Large intestine (tissue), 3 donors: ENCODE data around the gene DIPK1B. TPM values are rescaled to one million over a fixed set of nuclear protein-coding genes. Genes with fewer than 3 reads are reported as not detected.
A peak's percentile ranks its signal among the peaks of the same experiment; 100 is the strongest.

ENCODE experiments used
- DNase-seq, 2 donors: peaks; one replicate each; pipeline versions ENCODE4 v3.0.0 to v3.0.0-alpha.2; 2013
- H3K27ac ChIP-seq: one replicate; pipeline ENCODE4 v1.5.1; 2013; ENCODE audit warnings: low read length
- H3K27me3 ChIP-seq: 2 replicates; pipeline ENCODE4 v1.6.1; 2013; ENCODE audit warnings: low read length; ENCODE audit not compliant: control insufficient read depth, insufficient read depth
- H3K36me3 ChIP-seq: 2 replicates; pipeline ENCODE4 v1.6.1; 2013; ENCODE audit warnings: low read length; ENCODE audit not compliant: control insufficient read depth, insufficient read depth
- H3K4me1 ChIP-seq: one replicate; pipeline ENCODE4 v1.6.1; 2013; ENCODE audit warnings: low read length; ENCODE audit not compliant: control insufficient read depth, insufficient read depth
- H3K4me3 ChIP-seq: one replicate; pipeline ENCODE4 v1.5.1; 2013; ENCODE audit warnings: low read length
- H3K9me3 ChIP-seq: one replicate; pipeline ENCODE4 v1.6.1; 2013; ENCODE audit warnings: mild to moderate bottlenecking, low read depth, low read length, moderate library complexity; ENCODE audit not compliant: control insufficient read depth
- WGBS: methylation state at CpG from one replicate; pipeline ENCODE4 v1.1.5; 2013; ENCODE audit warnings: low lambda C conversion rate; ENCODE audit not compliant: insufficient coverage; 5-methylcytosine and 5-hydroxymethylcytosine counted together
- polyA plus RNA-seq: library from polyadenylated mRNA; unstranded; fragments of 120-200 nt; gene quantifications from one replicate; pipeline ENCODE4 v1.2.1, GENCODE V29; 2013

Gene DIPK1B
- polyA plus RNA-seq, 1 donor: 13.3 TPM

DNA sequence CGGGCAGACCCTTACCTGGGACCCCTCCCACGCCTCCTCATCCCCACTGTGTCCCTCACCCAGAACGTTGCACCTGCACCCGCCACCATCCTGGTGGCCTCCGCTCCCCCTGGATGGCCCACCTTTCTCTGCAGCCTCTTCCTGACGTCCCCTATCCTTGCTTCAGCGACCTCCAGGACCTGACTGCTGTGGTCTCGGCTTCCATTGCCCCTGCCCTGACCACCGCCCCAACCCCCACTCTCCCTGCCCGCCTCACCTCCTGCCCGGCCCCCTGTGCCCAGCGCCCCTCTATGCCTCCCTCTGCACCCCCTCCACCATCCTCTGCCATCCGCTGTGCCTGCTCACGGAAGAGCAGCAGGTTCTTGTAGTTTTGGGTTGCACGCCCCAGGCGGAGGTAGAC lies 28.1 kb downstream of the DIPK1B start:
- Histone ChIP-seq H3K27me3 (peaks cover 24% of the 10 kb centered on the region), H3K27ac (no peak overlapping the region), H3K9me3 (peaks cover 20% of the 10 kb centered on the region), H3K36me3 (no peaks in the 10 kb centered on the region), H3K4me3 (no peak overlapping the region), H3K4me1 (peaks cover 30% of the 10 kb centered on the region)
- no peak for DNase-seq
- no CpG with 5 or more reads among the region's 16 CpGs for WGBS

GRCh38 chr9:136740971-136741882 lies 28.9 kb downstream of the DIPK1B start:
- Histone ChIP-seq H3K4me1 (peaks cover 30% of the 10 kb centered on the region), H3K9me3 (peaks cover 20% of the 10 kb centered on the region), H3K36me3 (no peaks in the 10 kb centered on the region), H3K27ac (no peak overlapping the region), H3K27me3 (peaks cover 24% of the 10 kb centered on the region), H3K4me3 (peak overlapping the region; percentile 14)
- DNase-seq: peak; percentile 81 to 92
- no CpG with 5 or more reads among the region's 37 CpGs for WGBS

DNA sequence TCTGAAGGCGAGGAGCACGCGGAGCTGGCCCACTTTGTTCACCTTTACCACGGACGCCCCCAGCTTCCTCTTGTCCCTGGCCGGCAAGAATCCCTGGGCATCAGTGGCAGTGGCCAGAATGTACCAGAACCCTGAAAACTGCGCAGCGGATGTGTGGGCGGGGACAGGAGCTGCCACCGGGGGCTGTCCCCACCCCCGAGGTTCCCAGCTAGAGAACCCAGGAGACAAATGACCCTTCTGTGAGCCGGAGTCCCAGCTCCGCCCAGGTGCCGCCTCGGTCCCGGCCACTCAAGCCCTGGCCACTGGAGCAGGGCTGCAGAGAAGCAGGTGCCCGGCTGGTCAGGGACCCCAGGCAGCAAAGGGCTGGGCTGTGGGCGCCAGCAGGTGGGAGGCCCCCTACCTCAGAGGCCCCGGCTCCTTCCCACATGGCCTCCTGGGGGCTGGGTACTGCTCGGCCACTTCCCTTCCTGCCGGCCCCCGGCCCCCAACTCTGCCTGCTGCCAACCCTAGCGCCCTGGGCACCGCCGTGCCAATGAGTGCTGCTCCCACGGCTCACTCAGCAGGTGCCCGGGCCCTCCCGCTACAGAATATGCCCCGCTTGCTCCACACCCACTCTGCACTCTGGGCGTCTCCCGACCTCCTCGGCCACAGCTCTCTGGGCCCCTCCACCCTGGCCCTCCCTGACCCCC lies 29.7 kb downstream of the DIPK1B start:
- no CpG with 5 or more reads among the region's 32 CpGs for WGBS
- H3K36me3 ChIP-seq: no peaks in the 10 kb centered on the region
- H3K9me3 ChIP-seq: peaks cover 21% of the 10 kb centered on the region
- H3K27me3 ChIP-seq: peaks cover 24% of the 10 kb centered on the region
- H3K4me1 ChIP-seq: peaks cover 30% of the 10 kb centered on the region
- H3K4me3 ChIP-seq: peak overlapping the region; percentile 14
- DNase-seq: peak in 1 of 2 donors; percentile 64
- H3K27ac ChIP-seq: no peak overlapping the region

DNA sequence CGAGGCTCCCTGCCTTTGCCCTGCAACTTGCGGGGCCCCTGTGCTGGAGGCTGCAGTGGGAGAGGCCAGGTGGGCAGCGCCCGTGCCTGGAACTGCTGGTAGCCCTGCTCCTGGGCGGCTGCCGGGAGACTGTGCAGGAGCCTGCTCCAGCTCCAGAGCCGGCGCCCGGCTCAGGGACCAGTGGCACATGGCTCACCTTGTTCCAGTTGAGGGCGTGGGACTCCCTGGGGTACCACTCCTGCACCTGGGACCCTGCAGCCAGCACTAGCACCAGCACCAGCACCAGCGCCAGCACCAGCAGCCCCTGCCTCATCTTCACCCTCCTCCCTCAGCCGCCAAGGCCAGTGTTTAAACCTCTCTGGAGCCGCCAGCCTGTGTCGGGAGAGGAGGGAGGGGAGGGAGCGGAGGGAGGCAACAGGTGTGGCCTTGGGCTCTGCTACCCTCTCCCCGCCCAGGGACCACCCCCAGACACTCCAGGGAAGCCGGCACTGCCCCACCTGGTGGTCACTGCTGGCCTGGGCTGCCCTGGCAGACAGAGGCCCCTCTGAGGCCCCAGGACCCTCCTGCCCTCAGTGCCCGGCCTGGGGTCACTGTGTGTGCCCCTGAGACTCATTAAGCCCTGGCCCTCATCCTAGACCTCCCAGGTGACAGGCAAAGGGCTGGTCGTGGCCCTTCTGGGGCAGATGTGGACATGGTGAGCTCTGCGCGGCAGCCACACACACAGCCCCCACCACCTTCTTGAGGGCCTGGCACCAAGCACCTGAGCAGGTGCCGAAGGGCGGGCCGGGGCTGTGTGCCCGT lies 30.4 kb downstream of the DIPK1B start, which contains the start of gene LCN10:
LCN10 (minus strand) TSS at position 350 of the 801 bp plus-strand sequence; CDS start at position 313, 37 bp downstream.
- Histone ChIP-seq H3K27ac (no peak within 1 kb of the TSS), H3K4me3 (peak within 1 kb of the TSS; percentile 14), H3K27me3 (peaks cover 24% of the 10 kb centered on the region), H3K9me3 (peaks cover 26% of the 10 kb centered on the region), H3K4me1 (peaks cover 30% of the 10 kb centered on the region), H3K36me3 (no peaks in the 10 kb centered on the region)
- WGBS: no CpG with 5 or more reads among the region's 25 CpGs
- DNase-seq: peak in 1 of 2 donors; percentile 39

DNA sequence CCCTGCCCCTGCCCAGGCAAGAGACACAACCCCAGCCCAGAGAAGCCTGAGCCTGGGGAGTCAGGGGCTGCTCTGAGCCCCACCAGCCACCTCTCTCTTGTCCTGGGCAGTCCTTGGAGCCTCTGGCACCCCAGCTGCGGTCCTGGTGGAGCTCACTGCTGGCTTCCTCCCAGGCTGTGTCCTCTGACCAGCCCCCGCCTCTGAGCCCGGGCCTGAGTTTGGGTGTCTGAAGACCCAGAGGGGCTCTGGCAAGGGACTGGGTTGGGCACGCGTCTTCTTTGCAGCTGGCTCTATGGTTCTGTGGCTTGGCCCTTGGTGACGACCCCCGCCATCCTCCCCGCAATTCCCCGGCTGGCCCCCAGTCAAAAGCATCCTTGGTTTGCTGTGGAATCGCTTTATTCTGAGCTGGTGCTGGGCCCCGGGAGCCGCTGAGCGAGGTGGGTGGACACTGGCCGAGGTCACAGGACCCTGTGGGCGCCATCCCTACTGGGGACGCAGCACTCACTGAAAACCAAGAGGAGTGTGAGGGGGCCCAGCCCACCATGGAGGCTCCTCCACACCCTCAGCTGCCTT lies 31.4 kb downstream of the DIPK1B start:
- peaks cover 26% of the 10 kb centered on the region for H3K9me3 ChIP-seq
- H3K36me3 ChIP-seq: no peaks in the 10 kb centered on the region
- WGBS: no CpG with 5 or more reads among the region's 16 CpGs
- no peak overlapping the region for H3K27ac ChIP-seq
- peaks cover 30% of the 10 kb centered on the region for H3K4me1 ChIP-seq
- no peak overlapping the region for H3K4me3 ChIP-seq
- peaks cover 24% of the 10 kb centered on the region for H3K27me3 ChIP-seq
- DNase-seq: no peak

DNA sequence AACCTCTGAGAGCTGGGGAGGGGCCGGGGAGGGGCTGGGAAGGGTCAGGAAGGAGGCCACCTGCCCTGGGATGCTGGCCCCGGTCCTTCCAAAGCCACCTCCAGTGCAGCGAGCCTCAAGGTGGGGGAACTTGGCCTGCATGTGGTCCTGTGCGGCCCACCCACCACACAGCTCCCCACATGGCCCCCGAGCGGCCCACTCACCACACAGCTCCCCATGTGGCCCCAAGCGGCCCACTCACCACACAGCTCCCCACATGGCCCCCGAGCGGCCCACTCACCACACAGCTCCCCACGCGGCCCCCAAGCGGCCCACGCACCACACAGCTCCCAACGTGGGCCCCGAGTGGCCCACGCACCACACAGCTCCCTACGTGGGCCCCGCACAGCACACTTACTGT lies 32.4 kb downstream of the DIPK1B start:
- Histone ChIP-seq H3K4me1 (peaks cover 30% of the 10 kb centered on the region), H3K27me3 (peaks cover 24% of the 10 kb centered on the region), H3K9me3 (peaks cover 18% of the 10 kb centered on the region), H3K36me3 (no peaks in the 10 kb centered on the region), H3K4me3 (no peak overlapping the region), H3K27ac (no peak overlapping the region)
- no CpG with 5 or more reads among the region's 18 CpGs for WGBS
- no peak for DNase-seq

GRCh38 chr9:136745389-136746154 lies 33.2 kb downstream of the DIPK1B start:
- no peak overlapping the region for H3K4me3 ChIP-seq
- peaks cover 12% of the 10 kb centered on the region for H3K9me3 ChIP-seq
- no CpG with 5 or more reads among the region's 23 CpGs for WGBS
- H3K27ac ChIP-seq: no peak overlapping the region
- peaks cover 26% of the 10 kb centered on the region for H3K4me1 ChIP-seq
- peaks cover 19% of the 10 kb centered on the region for H3K27me3 ChIP-seq
- no peak for DNase-seq
- no peaks in the 10 kb centered on the region for H3K36me3 ChIP-seq

GRCh38 chr9:136746155-136746490 lies 33.8 kb downstream of the DIPK1B start:
- no peak for DNase-seq
- no peak overlapping the region for H3K27ac ChIP-seq
- H3K36me3 ChIP-seq: no peaks in the 10 kb centered on the region
- peaks cover 18% of the 10 kb centered on the region for H3K27me3 ChIP-seq
- no CpG with 5 or more reads among the region's 22 CpGs for WGBS
- H3K4me3 ChIP-seq: no peak overlapping the region
- peaks cover 21% of the 10 kb centered on the region for H3K4me1 ChIP-seq
- H3K9me3 ChIP-seq: peaks cover 7% of the 10 kb centered on the region

- Histone ChIP-seq H3K4me1 (peaks cover 16% of the 10 kb centered on the region), H3K36me3 (no peaks in the 10 kb centered on the region), H3K27me3 (peaks cover 13% of the 10 kb centered on the region), H3K4me3 (no peak overlapping the region), H3K27ac (no peak overlapping the region), H3K9me3 (peaks cover 6% of the 10 kb centered on the region)
- 80% methylated on average over 1 of the region's 18 CpGs for WGBS
- no peak for DNase-seq
Measured at GRCh38 chr9:136746621-136747020, 34.2 kb downstream of the DIPK1B start.
